ENCODE data around the gene CDC42BPG.

The CDC42BPG gene

GRCh38 chr11:64870893-64871466 is 26.5 kb upstream of the CDC42BPG start:
- H3K36me3 ChIP-seq (ENCODE audit: insufficient read depth, low read length), result peaks cover 4% of the 10 kb centered on the region; the same call in 1 of the 2 replicates
- peaks cover 53% of the 10 kb centered on the region for H3K4me1 ChIP-seq (ENCODE audit: control insufficient read depth, insufficient read depth, low read length, unreplicated experiment)
- H3K27ac ChIP-seq (ENCODE audit: low read depth, low read length), result peak overlapping the region; percentile 92
- no peak overlapping the region for H2AFZ ChIP-seq (ENCODE audit: low read length, unreplicated experiment)
- H3K79me2 ChIP-seq (ENCODE audit: control insufficient read depth, insufficient read depth, low read length, unreplicated experiment), result peaks cover 73% of the 10 kb centered on the region
- H3K27me3 ChIP-seq (ENCODE audit: insufficient read depth, low read length), result no peaks in the 10 kb centered on the region
- H3K4me3 ChIP-seq (ENCODE audit: low read depth, low read length), result 0 out of 2 replicates have a peak overlapping the region, but pooled peaks have one; percentile 10

GRCh38 chr11:64870176-64870892 is 25.9 kb upstream of the CDC42BPG start:
- Histone ChIP-seq H3K27me3 (ENCODE audit: insufficient read depth, low read length) (no peaks in the 10 kb centered on the region), H3K27ac (ENCODE audit: low read depth, low read length) (peak overlapping the region; percentile 92), H3K4me3 (ENCODE audit: low read depth, low read length) (peak overlapping the region; percentile 19; the same call in 1 of the 2 replicates), H3K79me2 (ENCODE audit: control insufficient read depth, insufficient read depth, low read length, unreplicated experiment) (peaks cover 68% of the 10 kb centered on the region), H3K4me1 (ENCODE audit: control insufficient read depth, insufficient read depth, low read length, unreplicated experiment) (peaks cover 51% of the 10 kb centered on the region), H2AFZ (ENCODE audit: low read length, unreplicated experiment) (no peak overlapping the region), H3K36me3 (ENCODE audit: insufficient read depth, low read length) (peaks cover 5% of the 10 kb centered on the region; the same call in 1 of the 2 replicates)

- H3K4me3 ChIP-seq (ENCODE audit: low read depth, low read length), result peak overlapping the region; percentile 19; the same call in 1 of the 2 replicates
- H3K27ac ChIP-seq (ENCODE audit: low read depth, low read length), result peak overlapping the region; percentile 92
- H3K79me2 ChIP-seq (ENCODE audit: control insufficient read depth, insufficient read depth, low read length, unreplicated experiment), result peaks cover 68% of the 10 kb centered on the region
- no peak overlapping the region for H2AFZ ChIP-seq (ENCODE audit: low read length, unreplicated experiment)
- H3K27me3 ChIP-seq (ENCODE audit: insufficient read depth, low read length), result no peaks in the 10 kb centered on the region
- peaks cover 58% of the 10 kb centered on the region for H3K4me1 ChIP-seq (ENCODE audit: control insufficient read depth, insufficient read depth, low read length, unreplicated experiment)
- peaks cover 5% of the 10 kb centered on the region; the same call in 1 of the 2 replicates for H3K36me3 ChIP-seq (ENCODE audit: insufficient read depth, low read length)
Measured at GRCh38 chr11:64869571-64870175, 25.2 kb upstream of the CDC42BPG start.

- H3K79me2 ChIP-seq (ENCODE audit: control insufficient read depth, insufficient read depth, low read length, unreplicated experiment), result peaks cover 67% of the 10 kb centered on the region
- H3K27me3 ChIP-seq (ENCODE audit: insufficient read depth, low read length), result no peaks in the 10 kb centered on the region
- H3K4me1 ChIP-seq (ENCODE audit: control insufficient read depth, insufficient read depth, low read length, unreplicated experiment), result peaks cover 64% of the 10 kb centered on the region
- H3K27ac ChIP-seq (ENCODE audit: low read depth, low read length), result peak overlapping the region; percentile 92
- peaks cover 5% of the 10 kb centered on the region; the same call in 1 of the 2 replicates for H3K36me3 ChIP-seq (ENCODE audit: insufficient read depth, low read length)
- no peak overlapping the region for H2AFZ ChIP-seq (ENCODE audit: low read length, unreplicated experiment)
- H3K4me3 ChIP-seq (ENCODE audit: low read depth, low read length), result 0 out of 2 replicates have a peak overlapping the region, but pooled peaks have one; percentile 19
Measured at GRCh38 chr11:64868904-64869570, 24.6 kb upstream of the CDC42BPG start.

- H3K27ac ChIP-seq (ENCODE audit: low read depth, low read length), result peak overlapping the region; percentile 92; the same call in 1 of the 2 replicates
- H3K79me2 ChIP-seq (ENCODE audit: control insufficient read depth, insufficient read depth, low read length, unreplicated experiment), result peaks cover 73% of the 10 kb centered on the region
- no peaks in the 10 kb centered on the region for H3K27me3 ChIP-seq (ENCODE audit: insufficient read depth, low read length)
- peaks cover 75% of the 10 kb centered on the region for H3K4me1 ChIP-seq (ENCODE audit: control insufficient read depth, insufficient read depth, low read length, unreplicated experiment)
- no peak overlapping the region for H3K4me3 ChIP-seq (ENCODE audit: low read depth, low read length)
- peaks cover 5% of the 10 kb centered on the region; the same call in 1 of the 2 replicates for H3K36me3 ChIP-seq (ENCODE audit: insufficient read depth, low read length)
- no peak overlapping the region for H2AFZ ChIP-seq (ENCODE audit: low read length, unreplicated experiment)
Measured at GRCh38 chr11:64867748-64868462, 23.5 kb upstream of the CDC42BPG start.

GRCh38 chr11:64866173-64866491 is 21.7 kb upstream of the CDC42BPG start:
- H3K79me2 ChIP-seq (ENCODE audit: control insufficient read depth, insufficient read depth, low read length, unreplicated experiment), result peaks cover 79% of the 10 kb centered on the region
- peak overlapping the region; percentile 95 for H3K27ac ChIP-seq (ENCODE audit: low read depth, low read length)
- no peak overlapping the region for H3K4me3 ChIP-seq (ENCODE audit: low read depth, low read length)
- H2AFZ ChIP-seq (ENCODE audit: low read length, unreplicated experiment), result no peak overlapping the region
- H3K27me3 ChIP-seq (ENCODE audit: insufficient read depth, low read length), result no peaks in the 10 kb centered on the region
- peaks cover 78% of the 10 kb centered on the region for H3K4me1 ChIP-seq (ENCODE audit: control insufficient read depth, insufficient read depth, low read length, unreplicated experiment)
- H3K36me3 ChIP-seq (ENCODE audit: insufficient read depth, low read length), result peaks cover 5% of the 10 kb centered on the region; the same call in 1 of the 2 replicates

- peaks cover 5% of the 10 kb centered on the region; the same call in 1 of the 2 replicates for H3K36me3 ChIP-seq (ENCODE audit: insufficient read depth, low read length)
- H2AFZ ChIP-seq (ENCODE audit: low read length, unreplicated experiment), result no peak overlapping the region
- H3K4me1 ChIP-seq (ENCODE audit: control insufficient read depth, insufficient read depth, low read length, unreplicated experiment), result peaks cover 71% of the 10 kb centered on the region
- H3K4me3 ChIP-seq (ENCODE audit: low read depth, low read length), result peak overlapping the region; percentile 18; the same call in 1 of the 2 replicates
- H3K27ac ChIP-seq (ENCODE audit: low read depth, low read length), result peak overlapping the region; percentile 95
- H3K79me2 ChIP-seq (ENCODE audit: control insufficient read depth, insufficient read depth, low read length, unreplicated experiment), result peaks cover 75% of the 10 kb centered on the region
- no peaks in the 10 kb centered on the region for H3K27me3 ChIP-seq (ENCODE audit: insufficient read depth, low read length)
Measured at GRCh38 chr11:64865286-64866172, 21.1 kb upstream of the CDC42BPG start.

- Histone ChIP-seq H3K27ac (ENCODE audit: low read depth, low read length) (peak overlapping the region; percentile 95), H2AFZ (ENCODE audit: low read length, unreplicated experiment) (no peak overlapping the region), H3K79me2 (ENCODE audit: control insufficient read depth, insufficient read depth, low read length, unreplicated experiment) (peaks cover 69% of the 10 kb centered on the region)
Measured at GRCh38 chr11:64864473-64865285, 20.2 kb upstream of the CDC42BPG start.

GRCh38 chr11:64864135-64864472 is 19.7 kb upstream of the CDC42BPG start:
- H3K4me1 ChIP-seq (ENCODE audit: control insufficient read depth, insufficient read depth, low read length, unreplicated experiment), result peaks cover 57% of the 10 kb centered on the region
- H2AFZ ChIP-seq (ENCODE audit: low read length, unreplicated experiment), result no peak overlapping the region
- peak overlapping the region; percentile 34; the same call in 1 of the 2 replicates for H3K4me3 ChIP-seq (ENCODE audit: low read depth, low read length)
- H3K27me3 ChIP-seq (ENCODE audit: insufficient read depth, low read length), result no peaks in the 10 kb centered on the region
- H3K79me2 ChIP-seq (ENCODE audit: control insufficient read depth, insufficient read depth, low read length, unreplicated experiment), result peaks cover 69% of the 10 kb centered on the region
- peaks cover 5% of the 10 kb centered on the region; the same call in 1 of the 2 replicates for H3K36me3 ChIP-seq (ENCODE audit: insufficient read depth, low read length)
- H3K27ac ChIP-seq (ENCODE audit: low read depth, low read length), result peak overlapping the region; percentile 95

More at GRCh38 chr11:64864473-64865285, 20.2 kb upstream of the CDC42BPG start:
- Histone ChIP-seq H3K4me3 (ENCODE audit: low read depth, low read length) (peak overlapping the region; percentile 34; the same call in 1 of the 2 replicates), H3K36me3 (ENCODE audit: insufficient read depth, low read length) (peaks cover 5% of the 10 kb centered on the region; the same call in 1 of the 2 replicates), H3K27me3 (ENCODE audit: insufficient read depth, low read length) (no peaks in the 10 kb centered on the region), H3K4me1 (ENCODE audit: control insufficient read depth, insufficient read depth, low read length, unreplicated experiment) (peaks cover 63% of the 10 kb centered on the region)

Data from ACC112 (cell line).